Heart left ventricle (tissue), 13 donors: ENCODE data around the gene CDHR5.

Source experiments
- CTCF ChIP-seq, 12 donors: fragments of 200-600 bp; sonication (generic) in 4 of 12; IDR thresholded peaks; one replicate each; pipeline versions ENCODE4 v1.5.0 to v1.8.0; 2018 to 2022; ENCODE audit warnings: antibody characterized with exemption in 12 of 12, mild to moderate bottlenecking in 5 of 12
- POLR2A ChIP-seq, 2 donors: fragments of 450-650 bp; IDR thresholded peaks; one replicate each; pipeline ENCODE4 v1.6.1; 2017; ENCODE audit warnings: antibody characterized with exemption in 2 of 2, mild to moderate bottlenecking in 2 of 2, moderate library complexity in 2 of 2
- donor health status: ischemic (EF 13 %, LVEDD 7.1; RV severe dilation, severe dysfunction).
- donor health status: DM: no; HTN: yes; CAD: no.
- donor health status: DM: no; HTN: no; CAD: no.
- donor health status: ischemic (EF 25% LVEDD 6.9; RV normal size, moderate dysfunction).
- donor health status: ischemic (EF 25% LVEDD 5.7; RV mildly dilated, moderate dysfunction).
- donor health status: ischemic (EF 35%, LVEDD 5.7; RV mildly dilated, moderate dysfunction).
- donor health status: nonischemic (EF 11% LVEDD 7.7; RV severe dilation, severe dysfunction).
- donor health status: DM: yes; HTN: yes; CAD: no.
- donor health status: PGD.
- donor health status: ischemic (EF 29% LVEDD 5.4; RV normal size, mild dysfunction).
- donor health status: nonischemic (EF 23%, LVEDD 6.1; RV moderate dilation, normal function).

GRCh38 chr11:630871-631270, 6.1 kb upstream of the CDHR5 start:
- no peak for TF ChIP-seq CTCF (IDR thresholded peaks at IDR 0.05)
- TF ChIP-seq POLR2A (IDR thresholded peaks at IDR 0.05): no peak
